HG02588 (cell line): ENCODE results near the gene GRB7.
"Not testable (repeated sequence)": the region's sequence is repeated elsewhere in the genome, so short reads cannot be mapped to it uniquely, and the experiment has no call there.

ENCODE experiments used
- ATAC-seq: cut with Tn5 transposase; IDR thresholded peaks from one replicate; pipeline ENCODE4 v1.9.1; 2021; ENCODE audit warnings: mild to moderate bottlenecking, moderate library complexity; ENCODE audit not compliant: unreplicated experiment

GRB7 gene

DNA sequence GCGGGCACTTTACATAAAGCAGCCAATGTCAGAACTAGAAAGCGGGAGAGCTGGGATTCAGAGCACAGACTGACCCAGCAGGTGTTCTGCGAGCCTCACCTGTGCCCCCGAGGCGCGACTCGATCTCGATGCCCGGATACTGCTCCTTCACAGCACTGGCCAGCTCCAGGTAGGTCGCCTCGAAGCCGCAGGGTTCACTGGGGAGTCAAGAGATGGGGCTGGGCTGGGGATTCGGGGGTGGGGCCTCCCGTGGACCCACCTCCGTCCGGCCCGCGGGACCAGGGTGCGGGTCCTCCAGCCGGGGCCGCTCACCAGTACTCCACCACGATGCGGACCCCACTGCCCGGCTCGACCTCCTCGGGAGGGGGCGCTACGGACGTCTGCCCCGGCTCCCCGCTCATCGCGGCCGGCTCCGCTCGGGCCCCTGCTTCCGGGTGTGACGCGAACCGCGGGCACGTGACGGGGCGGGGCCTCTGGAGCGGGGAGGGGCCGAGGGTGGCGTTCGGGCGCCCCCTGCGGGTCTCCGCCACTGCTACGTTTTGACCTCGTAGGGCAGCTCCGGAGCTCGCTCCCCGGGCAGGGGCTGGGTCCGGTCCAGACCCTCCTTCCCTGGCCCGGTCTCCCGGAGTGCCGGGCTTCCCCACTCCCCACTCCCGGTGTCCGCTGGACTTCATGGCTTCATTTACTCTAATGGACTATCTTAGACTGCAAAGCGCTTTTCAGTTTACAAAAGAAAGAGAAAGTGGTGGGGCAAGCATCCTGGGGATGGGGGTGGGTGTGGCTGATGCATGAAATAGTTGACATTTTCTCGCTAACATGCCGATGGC is 7.4 kb upstream of the GRB7 start, which contains the start of gene MIEN1:
Gene MIEN1 (minus strand): TSS at position 438 of the 827 bp plus-strand sequence. CDS start 37 bp downstream, at position 401.
- peak; percentile 84 for ATAC-seq

DNA sequence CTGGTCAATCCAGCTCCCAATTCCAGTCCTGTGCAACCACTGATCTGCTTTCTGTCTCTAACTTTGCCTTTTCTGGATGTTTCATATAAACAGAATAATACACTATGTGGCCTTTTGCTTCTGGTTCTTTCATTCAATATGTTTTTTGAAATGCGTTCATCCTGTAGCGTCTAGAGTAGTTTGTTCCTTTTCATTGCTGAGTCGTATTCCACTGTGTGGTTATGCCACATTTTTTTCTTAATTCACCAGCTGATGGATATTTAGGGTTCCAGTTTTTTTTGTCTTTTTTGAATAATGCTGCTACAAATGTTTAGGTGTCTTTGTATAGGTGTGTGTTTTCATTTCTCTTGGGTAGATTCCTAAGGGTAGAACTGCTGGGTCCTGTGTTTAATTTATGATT is 5.2 kb upstream of the GRB7 start:
- ATAC-seq = no peak

DNA sequence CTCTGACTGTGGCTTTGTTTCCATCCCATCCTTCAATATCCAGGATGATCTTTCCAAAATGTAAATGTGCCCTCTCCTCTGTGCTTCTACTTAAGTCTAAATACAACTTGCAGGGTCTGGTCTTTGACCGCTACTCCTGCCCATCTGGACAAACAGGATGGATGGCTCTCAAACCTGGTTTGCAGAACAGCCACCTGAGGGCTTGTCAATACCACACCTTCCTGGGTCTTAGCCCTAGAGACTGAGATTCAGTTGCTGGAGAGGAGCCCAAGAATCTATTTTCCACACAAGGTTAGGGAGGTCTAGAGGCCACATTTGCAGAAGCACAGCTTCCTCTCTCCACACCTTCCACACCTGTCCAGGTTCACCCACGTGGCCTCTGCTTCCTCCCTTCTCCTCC is 1.9 kb upstream of the GRB7 start:
- no peak for ATAC-seq

DNA sequence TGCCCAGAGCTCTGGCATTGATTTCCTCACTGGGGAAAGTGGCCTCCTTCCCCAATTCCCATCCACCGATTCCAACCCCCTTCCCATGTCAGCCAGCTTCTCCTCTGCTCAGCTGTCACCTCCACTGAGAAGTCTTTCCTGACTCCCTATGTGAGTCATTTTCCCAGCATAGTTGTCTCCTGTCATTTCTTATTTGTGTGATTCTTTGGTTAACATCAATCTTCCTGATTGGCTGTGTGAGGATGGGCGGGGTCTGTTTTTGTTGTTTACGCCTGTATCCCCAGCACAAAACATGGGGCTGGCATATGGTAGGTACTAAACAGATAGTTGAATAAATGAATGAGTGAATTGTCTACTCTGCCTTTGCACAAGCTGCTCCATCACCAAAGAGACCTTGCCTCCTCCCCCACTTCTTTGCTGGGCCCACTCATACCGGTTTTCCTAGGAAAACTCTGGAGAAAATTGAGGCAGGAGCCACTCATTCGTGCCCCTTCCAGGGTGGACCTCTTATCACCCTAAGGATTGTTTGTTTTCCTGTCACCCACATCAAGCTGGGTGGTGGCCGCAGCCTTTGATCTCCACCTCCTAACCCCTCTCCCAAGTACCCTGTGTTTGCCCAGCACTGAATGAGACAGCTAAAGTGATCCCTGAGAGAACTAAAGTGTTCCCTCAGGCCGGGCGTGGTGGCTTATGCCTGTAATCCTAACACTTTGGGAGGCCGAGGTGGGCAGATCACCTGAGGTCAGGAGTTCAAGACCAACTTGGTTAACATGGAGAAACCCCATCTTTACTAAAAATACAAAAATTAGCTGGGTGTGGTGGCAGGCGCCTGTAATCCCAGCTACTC is 1.2 kb upstream of the GRB7 start:
- no peak for ATAC-seq

DNA sequence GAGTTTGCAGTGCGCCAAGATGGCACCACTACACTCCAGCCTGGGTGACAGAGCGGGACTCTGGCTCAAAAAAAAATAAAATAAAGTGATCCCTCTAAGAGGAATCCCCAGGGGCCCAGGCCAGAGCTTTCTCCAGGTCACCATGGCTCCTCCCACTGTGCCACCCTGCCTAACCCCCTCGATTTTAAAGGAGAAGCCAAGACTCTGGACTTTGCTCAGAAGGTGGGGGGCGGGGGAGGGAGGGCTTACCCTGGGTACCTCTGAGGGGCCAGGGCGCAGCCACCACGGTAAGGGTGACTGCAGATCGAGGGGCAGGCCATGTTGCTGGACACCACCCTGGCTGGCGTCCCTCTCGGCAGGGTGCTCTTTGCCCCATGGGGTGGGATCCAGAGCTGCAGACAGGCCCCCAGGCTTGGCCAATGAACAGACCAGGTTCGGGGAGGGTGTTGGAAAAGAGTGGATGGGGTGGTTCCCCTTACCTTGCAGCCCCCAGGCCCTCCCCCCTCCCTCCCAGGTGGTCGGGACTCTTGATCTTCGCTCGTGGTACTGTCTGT is 455 bp upstream of the GRB7 start:
- no peak for ATAC-seq

DNA sequence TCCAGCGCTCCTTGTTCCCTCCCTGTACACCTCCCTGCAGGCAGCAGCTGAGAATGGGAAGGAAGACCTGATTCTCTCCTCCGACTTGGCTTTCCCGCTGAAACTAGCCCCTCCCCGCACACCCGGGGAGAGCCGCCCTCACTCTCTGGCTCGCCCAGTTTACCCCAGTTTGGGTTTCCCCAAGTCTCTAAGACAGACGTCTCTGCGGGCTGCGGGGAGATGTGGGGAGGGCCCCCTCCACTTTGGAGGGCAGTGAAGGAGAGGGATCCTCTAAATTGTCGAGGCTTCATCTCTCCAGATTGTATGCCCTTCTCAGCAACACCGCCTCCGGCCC is 797 bp downstream of the GRB7 start:
- ATAC-seq = no peak

DNA sequence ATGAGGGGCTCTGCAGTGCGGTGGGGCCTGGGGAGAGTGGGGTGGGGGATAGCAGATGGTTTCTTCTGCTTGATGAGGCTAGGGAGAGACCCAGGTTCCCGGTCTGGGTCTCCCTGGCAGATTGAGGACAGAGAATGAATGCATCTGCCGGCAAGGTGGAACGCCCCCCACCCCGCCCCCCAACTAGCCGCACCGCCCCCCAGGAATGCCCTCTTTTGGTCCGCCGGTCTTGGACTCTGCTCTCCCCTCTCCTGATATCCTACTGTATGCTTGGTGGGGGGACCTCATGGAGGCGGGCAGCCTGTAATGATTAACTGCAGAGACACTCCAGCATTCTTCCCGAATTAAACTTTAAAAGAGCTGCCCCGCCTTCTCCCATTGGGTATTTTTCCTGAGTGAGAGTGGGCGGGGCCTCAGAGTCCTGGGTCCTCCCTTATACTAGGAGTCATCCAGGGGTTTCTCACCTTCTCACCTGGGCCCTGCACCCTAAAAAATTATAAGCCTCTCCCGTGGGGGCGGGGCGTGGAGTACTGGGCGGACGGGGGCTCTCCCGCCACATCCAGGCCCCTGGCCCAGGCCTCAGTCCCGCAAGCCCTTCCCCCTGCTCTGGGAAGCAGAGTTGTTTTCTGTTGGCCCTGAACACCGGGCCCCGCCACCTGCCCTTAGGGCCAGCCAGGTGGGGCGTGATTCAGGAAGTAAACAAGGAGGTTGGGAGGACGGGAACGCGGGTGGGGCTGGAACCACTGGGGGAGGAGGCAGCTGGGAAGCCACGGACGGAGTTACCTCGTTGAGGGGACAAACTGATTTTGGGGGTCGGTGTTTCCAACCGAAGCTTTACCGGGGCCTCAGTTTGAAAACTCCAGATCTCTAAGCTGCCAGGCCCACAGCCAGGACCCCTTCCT is 1.5 kb downstream of the GRB7 start:
- ATAC-seq = no peak

DNA sequence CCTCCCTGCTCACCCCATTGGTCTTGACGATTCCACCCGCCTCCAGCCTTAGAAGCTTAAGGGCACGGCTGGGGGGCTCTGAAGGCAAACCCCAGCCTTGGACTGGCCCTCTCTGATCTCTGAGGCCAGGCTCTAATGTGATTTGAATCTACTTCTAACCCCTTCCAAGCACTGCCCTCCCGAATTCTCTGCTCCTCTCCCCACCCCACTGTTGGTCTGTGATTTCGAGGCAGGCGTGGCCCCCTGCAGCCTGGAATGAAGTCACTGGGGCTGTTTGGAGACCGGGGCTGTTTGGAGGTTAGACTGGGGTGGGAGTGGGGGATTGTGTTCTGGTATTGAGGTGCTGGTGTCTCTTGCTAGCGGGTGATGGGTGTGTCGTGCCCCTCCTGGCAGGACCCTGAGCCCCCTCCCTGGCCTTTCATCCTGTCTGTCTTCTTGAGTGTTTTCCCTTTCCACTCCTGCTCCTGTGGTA is 2.2 kb downstream of the GRB7 start:
- ATAC-seq = no peak

DNA sequence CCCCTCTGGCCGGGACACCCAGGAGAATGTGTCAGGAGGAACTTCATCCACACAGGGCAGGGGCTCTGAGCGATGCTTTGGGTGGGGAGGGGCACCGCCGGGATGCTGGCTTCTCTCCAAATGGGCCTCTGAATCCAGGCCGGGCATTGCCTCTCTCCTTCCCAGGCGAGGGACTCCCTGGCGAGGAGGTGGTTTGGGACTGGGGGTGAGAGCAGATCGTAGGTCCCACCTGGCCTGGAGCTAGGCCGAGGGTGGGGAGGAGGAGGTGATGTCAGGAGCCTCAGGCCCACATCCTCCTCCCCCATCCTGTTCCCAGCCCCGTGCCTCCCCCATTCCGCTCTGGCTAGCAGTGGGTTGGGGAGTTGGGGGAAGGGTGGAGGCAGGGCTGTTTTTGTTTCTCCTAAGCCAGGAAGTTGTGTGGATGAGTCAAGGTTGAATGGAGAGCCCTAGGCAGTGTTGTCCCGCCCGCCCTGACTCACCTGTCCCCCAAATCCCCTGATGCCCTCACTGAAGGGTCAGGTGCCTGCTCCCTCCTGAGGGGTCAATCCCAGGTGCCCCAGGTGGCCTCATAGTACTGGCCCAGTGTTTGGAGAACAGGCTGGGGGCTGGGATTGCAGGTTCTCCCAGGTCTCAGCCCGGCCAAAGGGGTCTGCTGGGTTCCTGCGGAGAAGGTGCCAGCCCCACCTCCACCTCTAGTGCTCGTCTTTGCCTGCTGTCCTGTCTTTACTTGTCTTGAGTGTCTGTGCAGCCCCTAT is 2.8 kb downstream of the GRB7 start:
- ATAC-seq = no peak

DNA sequence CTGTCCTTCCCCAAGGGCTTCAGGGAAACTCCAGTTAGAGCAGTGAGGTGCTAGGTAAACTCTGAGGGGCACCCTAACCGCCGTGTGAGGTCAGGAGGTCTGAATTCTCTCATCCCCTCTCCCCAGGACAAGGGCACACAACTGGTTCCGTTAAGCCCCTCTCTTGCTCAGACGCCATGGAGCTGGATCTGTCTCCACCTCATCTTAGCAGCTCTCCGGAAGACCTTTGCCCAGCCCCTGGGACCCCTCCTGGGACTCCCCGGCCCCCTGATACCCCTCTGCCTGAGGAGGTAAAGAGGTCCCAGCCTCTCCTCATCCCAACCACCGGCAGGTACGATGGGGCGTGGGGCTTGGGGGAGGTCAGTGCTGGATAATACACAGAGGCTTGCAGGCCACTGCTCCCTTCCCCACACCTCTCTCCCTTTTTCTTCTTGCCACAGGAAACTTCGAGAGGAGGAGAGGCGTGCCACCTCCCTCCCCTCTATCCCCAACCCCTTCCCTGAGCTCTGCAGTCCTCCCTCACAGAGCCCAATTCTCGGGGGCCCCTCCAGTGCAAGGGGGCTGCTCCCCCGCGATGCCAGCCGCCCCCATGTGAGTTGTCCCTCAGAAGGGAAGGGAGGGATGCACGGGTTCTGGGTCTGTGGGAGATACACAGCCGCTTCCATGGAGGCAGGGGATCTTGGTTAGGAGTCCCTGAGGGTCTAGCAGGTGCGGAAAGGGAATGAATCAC is 4.6 kb downstream of the GRB7 start:
- no peak for ATAC-seq

DNA sequence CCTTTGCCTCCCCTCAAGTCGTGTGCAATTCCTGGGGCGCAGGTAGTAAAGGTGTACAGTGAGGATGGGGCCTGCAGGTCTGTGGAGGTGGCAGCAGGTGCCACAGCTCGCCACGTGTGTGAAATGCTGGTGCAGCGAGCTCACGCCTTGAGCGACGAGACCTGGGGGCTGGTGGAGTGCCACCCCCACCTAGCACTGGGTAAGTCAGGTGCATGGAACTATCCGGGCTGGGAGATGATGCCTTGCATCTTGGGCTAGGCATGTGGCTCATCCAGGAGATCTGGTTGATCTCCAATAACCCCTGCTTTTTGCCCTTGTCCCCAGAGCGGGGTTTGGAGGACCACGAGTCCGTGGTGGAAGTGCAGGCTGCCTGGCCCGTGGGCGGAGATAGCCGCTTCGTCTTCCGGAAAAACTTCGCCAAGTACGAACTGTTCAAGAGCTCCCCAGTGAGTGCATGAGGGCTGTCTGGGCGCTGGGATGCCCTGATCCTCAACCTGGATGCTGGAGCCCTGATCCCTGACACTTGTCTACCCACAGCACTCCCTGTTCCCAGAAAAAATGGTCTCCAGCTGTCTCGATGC is 5.2 kb downstream of the GRB7 start:
- no peak for ATAC-seq

DNA sequence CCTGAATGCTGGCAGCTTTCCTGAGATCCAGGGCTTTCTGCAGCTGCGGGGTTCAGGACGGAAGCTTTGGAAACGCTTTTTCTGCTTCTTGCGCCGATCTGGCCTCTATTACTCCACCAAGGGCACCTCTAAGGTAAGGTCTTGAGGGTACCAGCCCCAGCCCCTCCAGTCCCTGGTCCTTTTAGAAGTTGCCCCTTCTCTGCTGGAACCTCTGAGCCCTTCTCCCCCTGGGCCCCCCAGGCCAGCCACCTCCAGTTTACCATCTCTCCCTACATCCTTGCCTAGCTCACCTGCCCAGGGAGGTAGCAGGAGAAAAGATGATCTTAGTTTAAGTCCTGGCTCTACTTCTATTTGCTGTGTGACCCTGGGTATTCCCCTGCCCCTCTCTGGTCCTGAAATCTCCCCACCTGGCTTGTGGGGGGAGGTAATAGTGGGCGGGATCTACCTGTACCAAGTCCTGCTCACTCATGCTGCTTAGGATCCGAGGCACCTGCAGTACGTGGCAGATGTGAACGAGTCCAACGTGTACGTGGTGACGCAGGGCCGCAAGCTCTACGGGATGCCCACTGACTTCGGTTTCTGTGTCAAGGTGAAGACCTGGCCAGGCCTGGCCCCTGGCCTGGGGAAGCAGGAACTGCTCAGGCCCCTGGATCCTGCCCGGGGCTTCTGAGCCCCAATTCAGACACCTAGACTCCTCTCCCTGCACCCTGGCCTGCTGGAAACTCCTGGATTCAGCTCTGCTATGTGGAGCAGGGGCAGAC is 6.5 kb downstream of the GRB7 start:
- ATAC-seq = no peak

DNA sequence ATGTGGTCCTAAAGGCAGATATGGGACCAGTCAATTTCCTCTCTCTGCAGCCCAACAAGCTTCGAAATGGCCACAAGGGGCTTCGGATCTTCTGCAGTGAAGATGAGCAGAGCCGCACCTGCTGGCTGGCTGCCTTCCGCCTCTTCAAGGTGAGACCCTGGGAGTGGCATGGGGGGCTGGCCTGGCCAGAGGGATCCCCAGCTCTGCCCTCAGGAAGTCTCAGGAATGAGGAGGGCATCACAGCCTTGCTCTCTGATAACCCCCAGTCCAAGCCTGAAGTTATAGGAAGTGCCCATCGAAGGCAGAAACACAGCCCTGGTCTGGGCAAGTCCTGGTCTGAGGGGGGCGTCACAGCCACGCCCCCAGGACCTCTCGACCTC is 7.1 kb downstream of the GRB7 start:
- ATAC-seq = no peak

DNA sequence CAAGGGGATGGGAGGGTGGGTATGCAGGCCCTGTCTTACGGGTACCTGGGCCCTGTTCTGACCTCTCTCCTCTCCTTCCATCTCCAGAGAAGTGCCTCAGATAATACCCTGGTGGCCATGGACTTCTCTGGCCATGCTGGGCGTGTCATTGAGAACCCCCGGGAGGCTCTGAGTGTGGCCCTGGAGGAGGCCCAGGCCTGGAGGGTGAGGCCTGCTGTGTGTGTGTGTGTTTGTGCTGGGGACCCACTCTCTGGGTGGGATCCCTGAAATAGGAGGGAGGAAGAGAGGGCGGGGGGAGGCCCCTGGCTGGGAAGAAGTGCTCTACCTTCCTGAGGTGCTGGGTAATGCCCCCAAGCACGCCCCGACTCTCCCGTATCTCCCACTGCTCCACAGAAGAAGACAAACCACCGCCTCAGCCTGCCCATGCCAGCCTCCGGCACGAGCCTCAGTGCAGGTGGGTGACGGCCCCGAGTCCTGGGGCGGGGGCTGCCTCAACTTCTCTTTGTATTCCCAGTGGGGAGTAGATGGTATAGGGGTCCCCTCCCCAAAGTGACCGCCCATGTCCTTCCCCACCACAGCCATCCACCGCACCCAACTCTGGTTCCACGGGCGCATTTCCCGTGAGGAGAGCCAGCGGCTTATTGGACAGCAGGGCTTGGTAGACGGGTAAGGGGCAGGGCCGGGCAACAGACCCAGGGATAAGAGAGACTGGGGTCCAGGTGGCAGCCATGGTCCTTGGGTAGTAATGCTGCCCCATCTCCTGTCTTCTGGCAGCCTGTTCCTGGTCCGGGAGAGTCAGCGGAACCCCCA is 7.8 kb downstream of the GRB7 start:
- ATAC-seq = no peak

DNA sequence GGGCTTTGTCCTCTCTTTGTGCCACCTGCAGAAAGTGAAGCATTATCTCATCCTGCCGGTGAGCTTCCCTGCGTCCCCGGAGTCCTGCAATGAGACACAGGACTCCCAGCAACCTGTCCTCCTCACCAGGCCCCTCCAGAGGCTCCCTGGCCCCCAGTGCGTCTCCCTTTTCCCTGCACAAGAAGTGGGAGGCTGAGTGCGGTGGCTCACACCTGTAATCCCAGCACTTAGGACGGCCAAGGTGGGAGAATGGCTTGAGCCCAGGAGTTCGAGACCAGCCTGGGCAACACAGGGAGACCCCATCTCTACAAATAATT is 8.4 kb downstream of the GRB7 start:
- ATAC-seq = no peak

DNA sequence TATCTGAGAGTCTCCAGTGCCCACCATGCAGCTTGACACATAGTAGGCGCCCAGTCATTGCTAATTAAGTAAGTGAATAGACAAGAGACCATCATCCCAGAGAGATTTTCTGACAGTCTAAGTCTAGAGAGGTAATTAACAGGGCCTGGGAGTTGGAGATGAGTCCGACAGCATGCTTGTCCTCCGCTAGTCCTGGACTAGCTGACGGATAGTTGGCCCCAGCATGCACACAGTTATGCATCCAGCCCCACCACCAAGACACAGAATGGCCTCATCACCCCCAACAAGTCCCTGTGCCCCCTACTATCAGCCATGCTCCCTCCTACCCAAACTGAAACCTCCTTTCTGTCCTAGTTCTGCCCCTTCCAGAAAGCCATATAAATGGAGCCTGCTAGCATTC is 10.0 kb downstream of the GRB7 start:
- ATAC-seq = no peak

DNA sequence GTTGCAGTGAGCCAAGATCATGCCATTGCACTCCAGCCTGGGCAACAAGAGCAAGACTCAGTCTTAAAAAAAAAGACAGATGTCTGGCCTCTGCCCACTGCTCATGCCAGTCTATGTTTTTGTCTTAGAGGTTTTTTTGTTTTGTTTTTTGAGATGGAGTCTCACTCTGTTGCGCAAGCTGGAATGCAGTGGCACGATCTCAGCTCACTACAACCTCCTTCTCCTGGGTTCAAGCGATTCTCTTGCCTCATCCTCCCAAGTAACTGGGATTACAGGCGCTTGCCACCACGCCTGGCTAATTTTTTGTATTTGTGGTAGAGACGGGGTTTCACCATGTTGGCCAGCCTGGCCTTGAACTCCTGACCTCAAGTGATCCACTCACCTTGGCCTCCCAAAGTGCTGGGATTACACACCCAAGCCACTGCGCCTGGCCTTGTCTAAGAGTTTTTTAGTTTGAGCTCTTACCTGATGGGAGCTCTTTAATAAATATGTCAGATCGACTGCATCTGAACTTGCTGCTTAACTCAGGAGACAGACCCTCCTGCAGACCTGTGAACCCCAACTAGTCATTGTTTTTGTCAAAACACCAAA is 10.8 kb downstream of the GRB7 start:
- ATAC-seq = not testable (repeated sequence)
